ENCODE results near the gene THOC1. TPM values are rescaled to one million over a fixed set of nuclear protein-coding genes. Genes with fewer than 3 reads are reported as not detected.

The THOC1 gene
- polyA plus RNA-seq, 2 donors = 17.6 to 39.2 TPM

DNA sequence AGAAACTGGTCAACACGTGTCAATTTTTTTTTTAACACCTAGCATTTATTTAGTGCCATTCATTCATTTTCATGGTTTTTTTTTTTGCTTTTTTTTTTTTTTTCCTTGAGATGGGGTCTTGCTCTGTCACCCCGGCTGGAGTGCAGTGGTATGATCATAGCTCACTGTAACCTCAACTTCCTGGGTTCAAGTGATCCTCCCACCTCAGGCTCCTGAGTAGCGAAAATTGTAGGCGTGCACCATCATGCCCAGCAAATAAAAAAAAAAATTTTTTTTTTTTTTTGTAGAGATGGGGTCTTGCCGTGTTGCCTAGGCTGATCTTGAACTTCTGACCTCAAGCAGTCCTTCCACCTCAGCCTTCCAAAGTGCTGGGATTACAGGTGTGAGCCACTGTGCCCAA is 88.3 kb downstream of the THOC1 start:
- Histone ChIP-seq H3K9me3 (ENCODE audit: control insufficient read depth in 2 of 2, insufficient read depth in 1 of 2, low read depth in 1 of 2, low read length in 1 of 2) (no peaks in the 10 kb centered on the region), H3K4me3 (ENCODE audit: low read depth in 1 of 2, low read length in 2 of 2) (no peak overlapping the region), H3K4me1 (ENCODE audit: control insufficient read depth in 2 of 2, insufficient read depth in 2 of 2, low read length in 1 of 2) (no peaks in the 10 kb centered on the region), H3K27ac (ENCODE audit: low read depth in 2 of 2, low read length in 1 of 2) (no peak overlapping the region), H3K27me3 (ENCODE audit: control insufficient read depth in 1 of 2, insufficient read depth in 2 of 2, low read length in 2 of 2) (no peaks in the 10 kb centered on the region), H3K36me3 (ENCODE audit: control insufficient read depth in 2 of 2, insufficient read depth in 2 of 2, low read length in 1 of 2) (peaks cover 0 to 3% of the 10 kb centered on the region in 2 donors)
- 80 to 86% methylated on average over 5 of the region's 5 CpGs for WGBS, 2 donors

GRCh38 chr18:172361-172760 is 95.5 kb downstream of the THOC1 start:
- Histone ChIP-seq H3K9me3 (ENCODE audit: control insufficient read depth in 2 of 2, insufficient read depth in 1 of 2, low read depth in 1 of 2, low read length in 1 of 2) (no peaks in the 10 kb centered on the region), H3K27ac (ENCODE audit: low read depth in 2 of 2, low read length in 1 of 2) (no peak overlapping the region), H3K4me1 (ENCODE audit: control insufficient read depth in 2 of 2, insufficient read depth in 2 of 2, low read length in 1 of 2) (no peaks in the 10 kb centered on the region), H3K4me3 (ENCODE audit: low read depth in 1 of 2, low read length in 2 of 2) (no peak overlapping the region), H3K27me3 (ENCODE audit: control insufficient read depth in 1 of 2, insufficient read depth in 2 of 2, low read length in 2 of 2) (no peaks in the 10 kb centered on the region), H3K36me3 (ENCODE audit: control insufficient read depth in 2 of 2, insufficient read depth in 2 of 2, low read length in 1 of 2) (peaks cover 0 to 5% of the 10 kb centered on the region in 2 donors)
- 86 to 91% methylated on average over 5 of the region's 5 CpGs for whole genome bisulfite sequencing, 2 donors

Other genes with a start within 250 kb of the THOC1 start
- gene TUBB8B, start 218.4 kb downstream of the THOC1 start, polyA plus RNA-seq = under 1 TPM; 0.16 to 0.82 TPM
- 10 to 100 TPM; 13.8 to 23.4 TPM for gene USP14, start 109.5 kb downstream of the THOC1 start, polyA plus RNA-seq
- gene COLEC12, start 232.7 kb upstream of the THOC1 start, polyA plus RNA-seq = 1 to 10 TPM in 1 of 2 donors, under 1 TPM in 1; 0.75 to 1.2 TPM

Measured in esophagus (tissue), 2 donors.